ENCODE results near the gene TLE3. TPM values are rescaled to one million over a fixed set of nuclear protein-coding genes. Genes with fewer than 3 reads are reported as not detected.

Gene TLE3
- total and polyA plus RNA-seq, 9 donors, result 17.5 to 70.8 (median 58.9) TPM

GRCh38 chr15:70008697-70009290 is 88.9 kb downstream of the TLE3 start:
- no peak overlapping the region for H3K4me3 ChIP-seq
- H3K27me3 ChIP-seq, result no peaks in the 10 kb centered on the region
- H3K9me3 ChIP-seq, result no peaks in the 10 kb centered on the region
- no peaks in the 10 kb centered on the region for H3K4me1 ChIP-seq (ENCODE audit: insufficient read depth)
- intact Hi-C loops (cut with DNase I), result no loop called here
- H3K36me3 ChIP-seq, result no peaks in the 10 kb centered on the region
- DNase-seq, result no peak
- WGBS, 3 donors, result 90 to 95% (median 94%) methylated on average over 3 of the region's 3 CpGs
- H3K27ac ChIP-seq, result no peak overlapping the region
- no peak for TF ChIP-seq CTCF (IDR thresholded peaks at IDR 0.05)
- TF ChIP-seq POLR2A (IDR thresholded peaks at IDR 0.05), result no peak
- TF ChIP-seq EP300 (IDR thresholded peaks at IDR 0.05), result no peak

GRCh38 chr15:70006259-70007147 is 91.2 kb downstream of the TLE3 start:
- Histone ChIP-seq H3K36me3 (no peaks in the 10 kb centered on the region), H3K27me3 (no peaks in the 10 kb centered on the region), H3K27ac (no peak overlapping the region), H3K4me1 (ENCODE audit: insufficient read depth) (no peaks in the 10 kb centered on the region), H3K9me3 (peaks cover 0 to 3% of the 10 kb centered on the region in 2 donors), H3K4me3 (no peak overlapping the region)
- intact Hi-C loops (cut with DNase I), result no loop called here
- 67 to 72% (median 71%) methylated on average over 10 to 12 of the region's 12 CpGs for WGBS, 3 donors
- DNase-seq, result no peak
- TF ChIP-seq EP300 (IDR thresholded peaks at IDR 0.05), result no peak
- TF ChIP-seq CTCF (IDR thresholded peaks at IDR 0.05), result no peak
- no peak for TF ChIP-seq POLR2A (IDR thresholded peaks at IDR 0.05)

- WGBS, 3 donors, result 92 to 96% (median 93%) methylated on average over 3 of the region's 3 CpGs
- no peak for DNase-seq
- no peaks in the 10 kb centered on the region for H3K4me1 ChIP-seq (ENCODE audit: insufficient read depth)
- intact Hi-C loops (cut with DNase I), result no loop called here
- H3K9me3 ChIP-seq, result peaks cover 0 to 3% of the 10 kb centered on the region in 2 donors
- no peak overlapping the region for H3K4me3 ChIP-seq
- H3K27me3 ChIP-seq, result no peaks in the 10 kb centered on the region
- H3K27ac ChIP-seq, result no peak overlapping the region
- TF ChIP-seq EP300 (IDR thresholded peaks at IDR 0.05) (no peak), POLR2A (IDR thresholded peaks at IDR 0.05) (no peak), CTCF (IDR thresholded peaks at IDR 0.05) (no peak)
- no peaks in the 10 kb centered on the region for H3K36me3 ChIP-seq
These were observed 92.9 kb downstream of the TLE3 start for GRCh38 chr15:70004826-70005225.

- 98 to 100% (median 98%) methylated on average over 2 of the region's 2 CpGs for WGBS, 3 donors
- H3K4me1 ChIP-seq (ENCODE audit: insufficient read depth), result no peaks in the 10 kb centered on the region
- no peaks in the 10 kb centered on the region for H3K36me3 ChIP-seq
- no peak overlapping the region for H3K27ac ChIP-seq
- TF ChIP-seq POLR2A (IDR thresholded peaks at IDR 0.05) (no peak), EP300 (IDR thresholded peaks at IDR 0.05) (no peak), CTCF (IDR thresholded peaks at IDR 0.05) (no peak)
- H3K27me3 ChIP-seq, result no peaks in the 10 kb centered on the region
- H3K9me3 ChIP-seq, result peaks cover 0 to 3% of the 10 kb centered on the region in 2 donors
- no peak for DNase-seq
- H3K4me3 ChIP-seq, result no peak overlapping the region
- intact Hi-C loops (cut with DNase I), result no loop called here
These were observed 94.8 kb downstream of the TLE3 start for GRCh38 chr15:70002897-70003296.
